B cell (primary cell): ENCODE data around the gene SERPINB7. TPM values are rescaled to one million over a fixed set of nuclear protein-coding genes. Genes with fewer than 3 reads are reported as not detected.

Experiments
- ATAC-seq: fragments of 200-7000 bp; cut with Tn5 transposase; one replicate; pipeline ENCODE4 v1.10.0; 2021; ENCODE audit warnings: low read depth, mild to moderate bottlenecking, moderate number of reproducible peaks, moderate library complexity
- CTCF ChIA-PET: fragments of 350-600 bp; sonication (Branson Sonifier 250); formaldehyde crosslinking; loops from one replicate; lab custom pipeline; 2021; ENCODE audit warnings: antibody characterized with exemption, inconsistent platforms; lab: Charles Lee
- POLR2A ChIA-PET: fragments of 350-600 bp; sonication (Branson Sonifier 250); formaldehyde crosslinking; loops from one replicate; lab custom pipeline; 2021; ENCODE audit warnings: antibody characterized with exemption; lab: Charles Lee
- DNase-seq: peaks from one replicate; pipeline ENCODE4 v3.0.0; 2013
- H2AFZ ChIP-seq: 2 replicates; pipeline ENCODE4 v1.6.1; 2012; ENCODE audit warnings: mild to moderate bottlenecking, low read depth, low read length; ENCODE audit not compliant: insufficient read depth, poor library complexity, severe bottlenecking
- H3K27ac ChIP-seq, 2 donors: 1 replicate in 1 of 2; 2 replicates in 1 of 2; pipeline ENCODE4 v1.5.1; 2012 to 2013; ENCODE audit warnings: low read length in 2 of 2, mild to moderate bottlenecking in 2 of 2, moderate library complexity in 1 of 2
- H3K27me3 ChIP-seq, 4 experiments: fragments of 200-600 bp in 1 of 4; sonication (generic) in 1 of 4; replicated peaks in 1 of 4; 1 replicate in 2 of 4; 2 replicates in 2 of 4; pipeline versions ENCODE4 v1.6.1 to v1.7.0; 2013 to 2016; ENCODE audit warnings: low read length in 3 of 4, mild to moderate bottlenecking in 2 of 4, mixed read lengths in 1 of 4, moderate library complexity in 1 of 4; ENCODE audit not compliant: insufficient read depth in 4 of 4, control insufficient read depth in 3 of 4; ENCODE audit errors: control extremely low read depth in 1 of 4
- H3K36me3 ChIP-seq, 2 experiments: replicated peaks in 1 of 2; 1 replicate in 1 of 2; 2 replicates in 1 of 2; pipeline versions ENCODE4 v1.6.1 to v1.7.1; 2013; ENCODE audit warnings: low read length in 1 of 2; ENCODE audit not compliant: insufficient read depth in 2 of 2, control insufficient read depth in 1 of 2; ENCODE audit errors: control extremely low read depth in 1 of 2, extremely low read depth in 1 of 2
- H3K4me1 ChIP-seq, 2 donors: fragments of 200-600 bp in 1 of 2; sonication (generic) in 1 of 2; 1 replicate in 1 of 2; 2 replicates in 1 of 2; pipeline versions ENCODE4 v1.5.1 to v1.6.1; 2013 to 2017; ENCODE audit warnings: low read length in 2 of 2; ENCODE audit not compliant: control insufficient read depth in 2 of 2, insufficient read depth in 2 of 2
- H3K4me2 ChIP-seq: replicated peaks from 2 replicates; pipeline ENCODE3; 2012; ENCODE audit warnings: mild to moderate bottlenecking, low read depth, low read length; ENCODE audit not compliant: poor library complexity, severe bottlenecking
- H3K4me3 ChIP-seq, 5 experiments: fragments of 200-600 bp in 1 of 5; sonication (generic) in 1 of 5; 1 replicate in 3 of 5; 2 replicates in 2 of 5; pipeline versions ENCODE4 v1.5.1 to v1.7.0; 2011 to 2016; ENCODE audit warnings: low read length in 4 of 5, mild to moderate bottlenecking in 4 of 5, low read depth in 2 of 5, control low read depth in 1 of 5, moderate library complexity in 1 of 5; ENCODE audit not compliant: insufficient read depth in 1 of 5; ENCODE audit errors: control extremely low read depth in 1 of 5, extremely low read depth in 1 of 5
- H3K79me2 ChIP-seq: fragments of 200-600 bp; sonication (generic); one replicate; pipeline ENCODE4 v1.6.0; 2016; ENCODE audit warnings: low read length; ENCODE audit not compliant: control insufficient read depth, insufficient read depth
- H3K9ac ChIP-seq: fragments of 200-600 bp; sonication (generic); 2 replicates; pipeline ENCODE4 v1.6.1; 2017; ENCODE audit warnings: mild to moderate bottlenecking, low read length, moderate library complexity
- H3K9me3 ChIP-seq, 3 donors: one replicate each; pipeline versions ENCODE4 v1.6.1 to v1.7.1; 2013; ENCODE audit warnings: low read length in 2 of 3; ENCODE audit not compliant: control insufficient read depth in 2 of 3, insufficient read depth in 1 of 3; ENCODE audit errors: control extremely low read depth in 1 of 3
- H4K20me1 ChIP-seq: 2 replicates; pipeline ENCODE4 v1.6.0; 2012; ENCODE audit warnings: mild to moderate bottlenecking, low read length; ENCODE audit not compliant: insufficient read depth, control insufficient read depth, poor library complexity, severe bottlenecking
- H3K27ac Mint-ChIP-seq: one replicate; pipeline ENCODE4 v1.8.0; 2021; ENCODE audit warnings: mixed read lengths
- H3K27me3 Mint-ChIP-seq: one replicate; pipeline ENCODE4 v1.8.0; 2021; ENCODE audit warnings: mixed read lengths
- H3K4me1 Mint-ChIP-seq: one replicate; pipeline ENCODE4 v1.8.0; 2021; ENCODE audit warnings: mixed read lengths
- H3K4me3 Mint-ChIP-seq: one replicate; pipeline ENCODE4 v1.8.0; 2021; ENCODE audit warnings: mixed read lengths
- H3K9me3 Mint-ChIP-seq: one replicate; pipeline ENCODE4 v1.8.0; 2022; ENCODE audit warnings: mixed read lengths; ENCODE audit not compliant: insufficient read depth
- CTCF ChIP-seq: fragments of 200-600 bp; IDR thresholded peaks from one replicate; pipeline ENCODE4 v1.8.0; 2022; ENCODE audit warnings: antibody characterized with exemption, mild to moderate bottlenecking
- EZH2 ChIP-seq: IDR thresholded peaks from 2 replicates; pipeline ENCODE4 v1.6.1; 2012; ENCODE audit warnings: borderline replicate concordance, low read depth, mild to moderate bottlenecking, moderate library complexity, low read length; ENCODE audit not compliant: insufficient read depth, poor library complexity, severe bottlenecking
- WGBS: methylation state at CpG from one replicate; pipeline ENCODE4 v1.1.5; 2013; ENCODE audit warnings: missing lambda C conversion rate; ENCODE audit not compliant: insufficient coverage; 5-methylcytosine and 5-hydroxymethylcytosine counted together
- intact Hi-C: fragments of 100-400 bp; cut with micrococcal nuclease; formaldehyde crosslinking; loops from one replicate; pipeline ENCODE4 v1.10.0; 2022
- polyA plus RNA-seq: library from polyadenylated mRNA; depleted of rRNA; stranded (reverse); fragments of >200 nt; gene quantifications from 2 replicates; pipeline ENCODE4 v1.2.3, GENCODE V29; 2012
- total RNA-seq, 2 donors: library from RNA; stranded (reverse); fragments of 120-200 nt in 1 of 2; gene quantifications; 1 replicate in 1 of 2; 2 replicates in 1 of 2; pipeline versions ENCODE4 v1.2.3 to v1.2.4, GENCODE V29; 2013 to 2022

The SERPINB7 gene
- total and polyA plus RNA-seq, 2 donors (not counting 1 experiment from before 2014, with no cell fraction given): not detected

- DNase-seq (no peak), ATAC-seq (no peak)
- no peak overlapping the region for H3K4me2 ChIP-seq
- CTCF ChIA-PET: interaction anchor here (1.0 to 1.9 kb wide), 3 partner anchors 12 to 112 kb away, joined by 3 to 11 read pairs (median 3); no protein-coding TSS in a partner anchor
- H3K9ac ChIP-seq: no peak overlapping the region
- no peaks in the 10 kb centered on the region for H4K20me1 ChIP-seq
- no peaks in the 10 kb centered on the region for H3K79me2 ChIP-seq
- Mint-ChIP-seq H3K27ac (no peak overlapping the region), H3K4me3 (no peak overlapping the region), H3K27me3 (peaks cover 14% of the 10 kb centered on the region), H3K9me3 (no peaks in the 10 kb centered on the region), H3K4me1 (no peaks in the 10 kb centered on the region)
- no peak overlapping the region for H2AFZ ChIP-seq
- H3K4me3 ChIP-seq: no peak overlapping the region
- H3K9me3 ChIP-seq: no peaks in the 10 kb centered on the region
- POLR2A ChIA-PET: no interaction called here
- H3K4me1 ChIP-seq: no peaks in the 10 kb centered on the region
- peaks cover 0 to 7% (median 3%) of the 10 kb centered on the region in 4 experiments for H3K27me3 ChIP-seq
- H3K36me3 ChIP-seq: no peaks in the 10 kb centered on the region
- intact Hi-C loops: loop anchor here (2.0 to 5.0 kb wide), 2 partner anchors 113 to 155 kb away; no protein-coding TSS in a partner anchor
- no peak overlapping the region for H3K27ac ChIP-seq
- WGBS: no CpG with 5 or more reads among the region's 2 CpGs
- no peak for TF ChIP-seq CTCF
- no peak for TF ChIP-seq EZH2
These were observed 49.0 kb downstream of the SERPINB7 start for GRCh38 chr18:63824220-63824525.

- H2AFZ ChIP-seq: no peak overlapping the region
- no peak overlapping the region for H3K4me2 ChIP-seq
- no peaks in the 10 kb centered on the region for H3K79me2 ChIP-seq
- H3K4me1 ChIP-seq: no peaks in the 10 kb centered on the region
- peaks cover 6% of the 10 kb centered on the region for H3K27me3 Mint-ChIP-seq
- no peak overlapping the region for H3K9ac ChIP-seq
- no peak for DNase-seq
- no peak for TF ChIP-seq EZH2
- TF ChIP-seq CTCF: no peak
- intact Hi-C loops: no loop called here
- H4K20me1 ChIP-seq: no peaks in the 10 kb centered on the region
- no peaks in the 10 kb centered on the region for H3K9me3 ChIP-seq
- H3K36me3 ChIP-seq: no peaks in the 10 kb centered on the region
- ATAC-seq: no peak
- no peak overlapping the region for H3K4me3 Mint-ChIP-seq
- no peak overlapping the region for H3K4me3 ChIP-seq
- H3K27ac ChIP-seq: no peak overlapping the region
- ChIA-PET POLR2A (no interaction called here), CTCF (no interaction called here)
- no peaks in the 10 kb centered on the region for H3K9me3 Mint-ChIP-seq
- WGBS: 82% methylated on average over 1 of the region's 3 CpGs
- peaks cover 0 to 5% (median 0%) of the 10 kb centered on the region in 4 experiments for H3K27me3 ChIP-seq
- H3K4me1 Mint-ChIP-seq: peaks cover 6% of the 10 kb centered on the region
- H3K27ac Mint-ChIP-seq: no peak overlapping the region
These were observed 52.9 kb downstream of the SERPINB7 start for GRCh38 chr18:63828120-63828519.
